ENCODE data around the gene DNAH14. TPM values are rescaled to one million over a fixed set of nuclear protein-coding genes. Genes with fewer than 3 reads are reported as not detected.

DNAH14 gene
- total and polyA plus RNA-seq, 2 donors (not counting 3 experiments of a cell fraction or from before 2014, with no cell fraction given), result 1.5 to 7.1 TPM

DNA sequence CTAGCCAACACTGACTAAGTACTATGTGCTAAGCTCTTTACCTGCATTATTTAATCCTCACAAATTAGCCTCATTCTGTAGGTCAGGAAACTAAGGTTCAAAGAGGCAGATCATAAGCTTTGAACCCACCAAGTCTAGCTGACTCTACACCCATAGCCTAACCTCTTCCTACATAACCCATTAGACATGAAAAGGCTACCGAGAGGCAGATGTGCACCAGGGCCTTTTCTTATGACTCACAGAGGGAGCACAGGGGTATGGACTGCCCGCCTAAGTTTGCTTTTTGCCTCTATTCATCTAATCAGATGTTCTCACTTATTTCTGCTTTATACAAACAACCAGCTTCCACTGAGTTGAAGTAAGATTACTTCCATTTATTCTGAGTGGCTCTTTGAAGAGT, 466.9 kb downstream of the DNAH14 start:
- H3K79me2 ChIP-seq (ENCODE audit: control insufficient read depth, insufficient read depth, low read length), result no peaks in the 10 kb centered on the region
- intact Hi-C loops (cut with micrococcal nuclease) (no loop called here), dilution Hi-C loops (cut with MboI; ENCODE audit: extremely low pct_ligation_motif_present, low sequenced_read_pairs) (no loop called here)
- H3K9ac ChIP-seq (replicated peaks; ENCODE audit: extremely low read depth, insufficient read depth, low read length), result no peak overlapping the region
- peaks cover 2 to 10% of the 10 kb centered on the region in 2 experiments for H3K36me3 ChIP-seq (ENCODE audit: control insufficient read depth in 2 of 2, extremely low read depth in 1 of 2, insufficient read depth in 2 of 2, low read length in 2 of 2)
- H3K27me3 ChIP-seq (ENCODE audit: control insufficient read depth in 2 of 2, insufficient read depth in 2 of 2, low read length in 2 of 2), result no peaks in the 10 kb centered on the region
- DNase-seq (ENCODE audit: low read depth, low spot score) (no peak), FAIRE-seq (no peak)
- no peak overlapping the region for H3K27ac ChIP-seq (ENCODE audit: insufficient read depth, low read depth, low read length)
- BruUV-seq (replicated peaks), result no TSS peak
- TF ChIP-seq JUN (IDR thresholded peaks at IDR 0.05; ENCODE audit: borderline replicate concordance, insufficient read depth, insufficient read length, low read depth) (no peak), FOS (IDR thresholded peaks at IDR 0.05; ENCODE audit: borderline replicate concordance, insufficient read depth, low read length) (no peak), GATA2 (IDR thresholded peaks at IDR 0.05; ENCODE audit: insufficient read depth, insufficient read length, low read depth, low read length) (no peak), EZH2 (IDR thresholded peaks at IDR 0.05; ENCODE audit: borderline replicate concordance, low read depth, low read length, severe bottlenecking) (no peak), POLR2A (IDR thresholded peaks at IDR 0.05; ENCODE audit: low read depth, low read length) (no peak), MYC (IDR thresholded peaks at IDR 0.05; ENCODE audit: low read depth, low read length) (no peak), POLR2AphosphoS5 (IDR thresholded peaks at IDR 0.05; ENCODE audit: insufficient read depth, low read depth, low read length) (no peak)
- TF ChIP-seq, protein P1, sequence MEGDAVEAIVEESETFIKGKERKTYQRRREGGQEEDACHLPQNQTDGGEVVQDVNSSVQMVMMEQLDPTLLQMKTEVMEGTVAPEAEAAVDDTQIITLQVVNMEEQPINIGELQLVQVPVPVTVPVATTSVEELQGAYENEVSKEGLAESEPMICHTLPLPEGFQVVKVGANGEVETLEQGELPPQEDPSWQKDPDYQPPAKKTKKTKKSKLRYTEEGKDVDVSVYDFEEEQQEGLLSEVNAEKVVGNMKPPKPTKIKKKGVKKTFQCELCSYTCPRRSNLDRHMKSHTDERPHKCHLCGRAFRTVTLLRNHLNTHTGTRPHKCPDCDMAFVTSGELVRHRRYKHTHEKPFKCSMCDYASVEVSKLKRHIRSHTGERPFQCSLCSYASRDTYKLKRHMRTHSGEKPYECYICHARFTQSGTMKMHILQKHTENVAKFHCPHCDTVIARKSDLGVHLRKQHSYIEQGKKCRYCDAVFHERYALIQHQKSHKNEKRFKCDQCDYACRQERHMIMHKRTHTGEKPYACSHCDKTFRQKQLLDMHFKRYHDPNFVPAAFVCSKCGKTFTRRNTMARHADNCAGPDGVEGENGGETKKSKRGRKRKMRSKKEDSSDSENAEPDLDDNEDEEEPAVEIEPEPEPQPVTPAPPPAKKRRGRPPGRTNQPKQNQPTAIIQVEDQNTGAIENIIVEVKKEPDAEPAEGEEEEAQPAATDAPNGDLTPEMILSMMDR (IDR thresholded peaks at IDR 0.05; ENCODE audit: extremely low read depth in 1 of 2, insufficient read depth in 1 of 2, low read depth in 1 of 2, low read length in 2 of 2), result no peak
- TF ChIP-seq, protein P2, sequence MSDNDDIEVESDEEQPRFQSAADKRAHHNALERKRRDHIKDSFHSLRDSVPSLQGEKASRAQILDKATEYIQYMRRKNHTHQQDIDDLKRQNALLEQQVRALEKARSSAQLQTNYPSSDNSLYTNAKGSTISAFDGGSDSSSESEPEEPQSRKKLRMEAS (IDR thresholded peaks at IDR 0.05; ENCODE audit: insufficient read depth, insufficient read length), result no peak
- H3K4me3 ChIP-seq (replicated peaks in 1 of 3; ENCODE audit: insufficient read depth in 1 of 3, low read depth in 1 of 3, low read length in 3 of 3), result no peak overlapping the region
- no peaks in the 10 kb centered on the region for H3K9me3 ChIP-seq (replicated peaks; ENCODE audit: control insufficient read depth, insufficient read depth, low read length)
- H4K20me1 ChIP-seq (replicated peaks; ENCODE audit: control insufficient read depth, extremely low read depth, insufficient read depth, low read length), result no peaks in the 10 kb centered on the region
- CTCF ChIA-PET, result no interaction called here
- no peaks in the 10 kb centered on the region for H3K9me1 ChIP-seq (replicated peaks; ENCODE audit: control insufficient read depth, extremely low read depth, insufficient read depth, low read length)
- H2AFZ ChIP-seq (ENCODE audit: low read depth, low read length), result no peak overlapping the region
- no peaks in the 10 kb centered on the region for H3K4me1 ChIP-seq (ENCODE audit: control insufficient read depth, extremely low read depth, insufficient read depth, low read length)
- H3K4me2 ChIP-seq (ENCODE audit: insufficient read depth, low read length), result no peak overlapping the region
- POLR2A ChIA-PET, result interaction anchor here (0.6 kb wide), 1 partner anchor 1115 kb away, joined by 3 read pairs; no protein-coding TSS in a partner anchor

Measured in endothelial cell of umbilical vein (primary cell).